IMR-90 (cell line): Measurements from ENCODE around the gene MALAT1. TPM values are rescaled to one million over a fixed set of nuclear protein-coding genes. Genes with fewer than 3 reads are reported as not detected.

Experiments used
- CTCF ChIP-seq: conservative IDR thresholded peaks from 2 replicates; pipeline ENCODE4 v1.5.1; 2012; ENCODE audit warnings: mild to moderate bottlenecking, low read depth, low read length, improper control_type of control experiment
- polyA plus RNA-seq, 3 experiments: library from polyadenylated mRNA; depleted of rRNA; stranded (reverse); fragments of >200 nt; gene quantifications; 2 replicates each; pipeline ENCODE4 v1.2.3, GENCODE V29; 2012; ENCODE audit warnings: low replicate concordance in 1 of 3
- total RNA-seq: library from RNA; depleted of rRNA; stranded (reverse); fragments of >200 nt; gene quantifications from 2 replicates; pipeline ENCODE4 v1.2.3, GENCODE V29; 2012

MALAT1 gene
- total and polyA plus RNA-seq, 2 of the 4 experiments (the other 2 are of a cell fraction) = 636 to 3,569 TPM

- no peak for TF ChIP-seq CTCF
These were observed 6.0 kb upstream of the MALAT1 start (continued) for GRCh38 chr11:65492637-65493366.
